ENCODE measurements around the gene USP33.

- no peak for TF ChIP-seq MAX (IDR thresholded peaks at IDR 0.05)
- no peak for TF ChIP-seq MAFK (IDR thresholded peaks at IDR 0.05; ENCODE audit: low read depth, low read length)
- TF ChIP-seq ASH2L (IDR thresholded peaks at IDR 0.05; ENCODE audit: low read length), result no peak
- TF ChIP-seq, protein P1, sequence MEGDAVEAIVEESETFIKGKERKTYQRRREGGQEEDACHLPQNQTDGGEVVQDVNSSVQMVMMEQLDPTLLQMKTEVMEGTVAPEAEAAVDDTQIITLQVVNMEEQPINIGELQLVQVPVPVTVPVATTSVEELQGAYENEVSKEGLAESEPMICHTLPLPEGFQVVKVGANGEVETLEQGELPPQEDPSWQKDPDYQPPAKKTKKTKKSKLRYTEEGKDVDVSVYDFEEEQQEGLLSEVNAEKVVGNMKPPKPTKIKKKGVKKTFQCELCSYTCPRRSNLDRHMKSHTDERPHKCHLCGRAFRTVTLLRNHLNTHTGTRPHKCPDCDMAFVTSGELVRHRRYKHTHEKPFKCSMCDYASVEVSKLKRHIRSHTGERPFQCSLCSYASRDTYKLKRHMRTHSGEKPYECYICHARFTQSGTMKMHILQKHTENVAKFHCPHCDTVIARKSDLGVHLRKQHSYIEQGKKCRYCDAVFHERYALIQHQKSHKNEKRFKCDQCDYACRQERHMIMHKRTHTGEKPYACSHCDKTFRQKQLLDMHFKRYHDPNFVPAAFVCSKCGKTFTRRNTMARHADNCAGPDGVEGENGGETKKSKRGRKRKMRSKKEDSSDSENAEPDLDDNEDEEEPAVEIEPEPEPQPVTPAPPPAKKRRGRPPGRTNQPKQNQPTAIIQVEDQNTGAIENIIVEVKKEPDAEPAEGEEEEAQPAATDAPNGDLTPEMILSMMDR (IDR thresholded peaks at IDR 0.05; ENCODE audit: control extremely low read depth in 1 of 3, insufficient read depth in 1 of 3, low read depth in 1 of 3, low read length in 3 of 3), result no peak
- TF ChIP-seq RXRA (IDR thresholded peaks at IDR 0.05; ENCODE audit: insufficient read depth, low read depth, low read length), result no peak
- TF ChIP-seq CHD2 (IDR thresholded peaks at IDR 0.05; ENCODE audit: low read length), result no peak
- no peak for TF ChIP-seq POLR2A (IDR thresholded peaks at IDR 0.05; ENCODE audit: control extremely low read depth in 1 of 2, low read depth in 2 of 2, low read length in 2 of 2)
- TF ChIP-seq KDM5A (IDR thresholded peaks at IDR 0.05; ENCODE audit: low read length), result no peak
- no peak for TF ChIP-seq EZH2 (IDR thresholded peaks at IDR 0.05; ENCODE audit: low read depth, low read length, severe bottlenecking)
- TF ChIP-seq, protein P2, sequence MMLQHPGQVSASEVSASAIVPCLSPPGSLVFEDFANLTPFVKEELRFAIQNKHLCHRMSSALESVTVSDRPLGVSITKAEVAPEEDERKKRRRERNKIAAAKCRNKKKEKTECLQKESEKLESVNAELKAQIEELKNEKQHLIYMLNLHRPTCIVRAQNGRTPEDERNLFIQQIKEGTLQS (IDR thresholded peaks at IDR 0.05; ENCODE audit: insufficient read depth, low read depth, low read length), result no peak
- no peak for TF ChIP-seq POLR2AphosphoS5 (IDR thresholded peaks at IDR 0.05; ENCODE audit: low read depth, low read length)
- TF ChIP-seq SUZ12 (IDR thresholded peaks at IDR 0.05; ENCODE audit: low read length), result no peak
Observed at GRCh38 chr1:77661696-77662095, 98.0 kb downstream of the USP33 start.

Measured in H1 (cell line).